Fibroblast of villous mesenchyme (primary cell): ENCODE results near the gene SNAP91. TPM values are rescaled to one million over a fixed set of nuclear protein-coding genes. Genes with fewer than 3 reads are reported as not detected.

Experiments
- DNase-seq: peaks from one replicate; pipeline ENCODE4 v3.0.0-alpha.2; 2010; ENCODE audit warnings: low read depth
- H3K4me3 ChIP-seq: 2 replicates; pipeline ENCODE4 v1.5.1; 2011; ENCODE audit warnings: low read depth, mild to moderate bottlenecking, low read length
- total RNA-seq: library from RNA; depleted of rRNA; stranded (reverse); fragments of >200 nt; gene quantifications from 2 replicates; pipeline ENCODE4 v1.2.3, GENCODE V29; 2012
- TF ChIP-seq, protein P1 (sequence below): IDR thresholded peaks from 2 replicates; pipeline ENCODE4 v1.5.1; 2012; ENCODE audit warnings: low read depth, mild to moderate bottlenecking, low read length; ENCODE audit not compliant: insufficient read depth

Gene SNAP91
- total RNA-seq, 1 donor = under 0.01 TPM

DNA sequence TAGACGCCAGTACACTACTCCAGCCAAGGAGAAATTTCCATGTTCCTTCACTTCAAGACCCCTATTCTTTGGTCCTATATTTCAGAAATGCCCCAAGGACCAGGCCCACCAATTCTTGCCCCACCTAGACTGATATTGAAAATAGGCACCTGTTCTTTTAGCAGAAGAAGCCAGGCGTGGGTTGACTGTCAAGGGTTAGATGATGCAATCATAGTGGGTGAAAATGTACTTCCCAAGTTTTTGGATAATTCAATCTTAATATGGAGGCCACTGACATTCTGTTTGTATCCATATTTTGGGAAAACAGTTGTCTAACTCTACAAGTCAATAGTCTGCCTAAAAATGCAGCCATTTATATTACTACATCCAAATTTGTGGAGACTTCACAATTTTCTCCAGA, 21.0 kb upstream of the SNAP91 start:
- no peak for DNase-seq
- TF ChIP-seq, protein P1, sequence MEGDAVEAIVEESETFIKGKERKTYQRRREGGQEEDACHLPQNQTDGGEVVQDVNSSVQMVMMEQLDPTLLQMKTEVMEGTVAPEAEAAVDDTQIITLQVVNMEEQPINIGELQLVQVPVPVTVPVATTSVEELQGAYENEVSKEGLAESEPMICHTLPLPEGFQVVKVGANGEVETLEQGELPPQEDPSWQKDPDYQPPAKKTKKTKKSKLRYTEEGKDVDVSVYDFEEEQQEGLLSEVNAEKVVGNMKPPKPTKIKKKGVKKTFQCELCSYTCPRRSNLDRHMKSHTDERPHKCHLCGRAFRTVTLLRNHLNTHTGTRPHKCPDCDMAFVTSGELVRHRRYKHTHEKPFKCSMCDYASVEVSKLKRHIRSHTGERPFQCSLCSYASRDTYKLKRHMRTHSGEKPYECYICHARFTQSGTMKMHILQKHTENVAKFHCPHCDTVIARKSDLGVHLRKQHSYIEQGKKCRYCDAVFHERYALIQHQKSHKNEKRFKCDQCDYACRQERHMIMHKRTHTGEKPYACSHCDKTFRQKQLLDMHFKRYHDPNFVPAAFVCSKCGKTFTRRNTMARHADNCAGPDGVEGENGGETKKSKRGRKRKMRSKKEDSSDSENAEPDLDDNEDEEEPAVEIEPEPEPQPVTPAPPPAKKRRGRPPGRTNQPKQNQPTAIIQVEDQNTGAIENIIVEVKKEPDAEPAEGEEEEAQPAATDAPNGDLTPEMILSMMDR = no peak

DNA sequence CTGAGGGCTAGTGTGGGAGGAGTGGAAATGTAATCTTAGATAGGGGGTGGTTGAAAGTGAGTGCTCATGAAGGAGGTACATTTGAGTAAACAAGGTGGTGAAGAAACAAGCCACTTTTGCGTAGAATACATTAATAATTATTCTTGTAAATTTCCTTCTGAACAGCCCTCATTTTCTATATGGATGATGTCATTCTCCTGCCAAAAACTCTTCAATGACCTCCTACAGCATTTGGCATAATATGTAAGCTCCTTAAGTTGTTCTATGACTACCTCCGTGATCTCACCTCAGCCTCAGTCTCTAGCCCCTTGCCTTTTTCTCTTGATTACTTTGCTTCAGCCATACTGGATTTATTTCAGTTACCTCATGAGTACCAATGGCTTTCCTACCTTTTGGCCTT, 14.0 kb upstream of the SNAP91 start:
- DNase-seq = no peak
- TF ChIP-seq, protein P1 = no peak
- no peak overlapping the region for H3K4me3 ChIP-seq

More for the DNA sequence above, 21.0 kb upstream of the SNAP91 start:
- H3K4me3 ChIP-seq = no peak overlapping the region

DNA sequence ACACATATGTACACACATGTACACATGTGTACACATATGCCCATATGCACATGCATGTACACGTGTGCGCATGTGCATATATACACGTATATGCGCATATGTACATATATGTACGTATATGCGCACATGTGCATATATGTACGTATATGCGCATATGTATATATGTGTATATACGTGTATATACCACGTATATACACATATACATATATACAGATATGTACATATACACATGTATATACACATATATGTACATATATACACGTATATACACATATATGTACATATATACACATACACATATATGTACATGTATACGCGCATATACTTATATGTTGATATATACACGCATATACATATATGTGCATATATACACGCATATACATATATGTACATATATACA, 8.9 kb upstream of the SNAP91 start:
- no peak overlapping the region for H3K4me3 ChIP-seq
- DNase-seq = no peak
- TF ChIP-seq, protein P1 = no peak

DNA sequence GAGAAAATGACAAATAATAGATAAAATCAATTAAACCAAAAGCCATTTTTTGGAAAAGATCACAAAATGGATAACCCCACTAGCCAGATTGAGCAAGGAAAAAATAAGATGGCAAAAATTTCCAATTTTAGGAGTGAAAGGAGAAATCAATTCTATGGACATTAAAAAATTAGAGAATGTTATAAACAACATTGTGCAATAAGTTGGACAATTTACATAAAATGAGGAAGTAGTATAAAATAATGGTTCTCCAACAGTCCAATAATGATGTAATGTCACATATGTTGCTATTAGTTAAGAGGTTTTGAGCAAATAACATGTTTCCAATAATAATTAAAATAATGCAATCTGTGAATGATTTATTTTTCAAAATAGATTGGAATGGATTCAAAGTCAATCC, 3.1 kb upstream of the SNAP91 start:
- DNase-seq = no peak
- no peak overlapping the region for H3K4me3 ChIP-seq
- TF ChIP-seq, protein P1 = no peak

DNA sequence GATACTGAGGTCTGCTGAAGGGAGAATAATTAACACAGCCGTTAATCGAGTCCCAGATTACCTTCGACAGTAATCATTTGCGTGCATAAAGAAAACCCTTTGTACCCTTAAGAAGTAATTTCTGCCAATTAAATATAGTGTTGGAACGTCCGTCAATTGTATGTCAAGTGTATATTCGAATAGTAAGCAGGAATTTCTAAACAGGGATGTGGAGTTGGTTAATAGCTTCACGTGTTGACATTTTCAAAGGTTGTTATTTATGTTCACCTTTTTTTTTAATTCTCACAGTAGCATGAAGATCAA, 798 bp upstream of the SNAP91 start:
- TF ChIP-seq, protein P1 = no peak

DNA sequence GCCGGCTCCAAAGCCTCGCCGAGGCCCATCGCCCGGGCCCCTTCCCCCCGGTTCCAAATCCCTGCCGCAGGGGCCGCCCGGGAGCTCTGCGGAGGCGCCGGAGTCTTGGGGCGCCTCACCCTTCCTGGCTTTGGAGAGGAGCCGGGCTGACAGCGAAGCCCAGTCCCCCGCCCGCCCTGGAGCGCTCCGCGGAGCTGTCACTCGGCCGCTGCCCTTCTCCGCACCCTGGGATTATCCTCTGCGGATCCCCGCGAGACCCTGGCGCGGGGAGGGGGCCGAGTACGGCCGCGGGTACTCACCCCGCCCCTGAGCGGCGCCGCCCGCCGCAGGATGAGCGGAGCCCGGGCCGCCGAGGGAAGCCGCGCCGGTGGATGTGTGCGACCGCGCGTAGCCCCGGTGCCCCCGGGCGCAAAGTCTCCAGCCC, 343 bp downstream of the SNAP91 start:
- peak; percentile 8 for DNase-seq
- peak overlapping the region; percentile 51 for H3K4me3 ChIP-seq
- TF ChIP-seq, protein P1 = no peak

More for the DNA sequence above, 798 bp upstream of the SNAP91 start:
- DNase-seq = no peak
- no peak overlapping the region for H3K4me3 ChIP-seq

DNA sequence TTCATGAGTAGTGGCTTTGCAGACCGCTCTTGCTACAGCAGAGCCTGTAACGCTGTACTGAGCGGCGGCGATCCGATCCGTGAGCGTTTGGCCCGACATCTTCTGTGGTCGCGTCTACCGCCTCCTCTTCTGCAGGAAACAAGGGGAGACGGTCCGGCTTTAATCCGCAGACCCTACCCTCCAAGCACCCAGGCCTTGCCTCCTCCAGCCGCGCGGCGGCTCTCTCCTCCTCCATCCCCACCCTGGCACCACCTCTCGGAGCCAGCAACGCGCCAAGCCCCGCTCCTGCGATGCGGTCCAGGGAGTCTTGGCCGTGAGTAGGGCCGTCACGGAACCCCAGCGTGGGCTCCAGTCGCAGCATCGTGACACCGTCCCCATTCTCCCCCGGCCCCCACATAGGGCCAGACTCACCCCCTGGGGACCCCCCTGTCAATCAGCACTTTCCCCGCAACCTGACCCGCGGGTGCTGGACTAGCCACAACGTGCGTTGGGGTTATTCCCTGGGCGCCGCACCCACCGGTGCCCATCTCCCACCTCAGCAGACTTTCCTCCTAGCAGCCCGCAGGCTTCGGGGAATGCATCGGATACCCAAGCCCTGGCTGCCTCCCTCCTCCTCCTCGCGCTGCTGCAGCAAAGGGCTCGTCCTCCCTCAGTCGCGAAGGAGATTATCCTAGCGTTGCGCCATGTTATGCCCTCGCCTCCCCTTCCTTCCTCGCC, 914 bp downstream of the SNAP91 start:
- TF ChIP-seq, protein P1 = no peak
- DNase-seq = no peak
- H3K4me3 ChIP-seq = peak overlapping the region; percentile 51
